T-helper 1 cell (primary cell): ENCODE data around the gene FARP2.
"Not testable (repeated sequence)": the region's sequence is repeated elsewhere in the genome, so short reads cannot be mapped to it uniquely, and the experiment has no call there.

Experiments used
- DNase-seq, 5 donors: peaks; one replicate each; pipeline ENCODE4 v3.0.0-alpha.2; 2012 to 2020

The FARP2 gene

DNA sequence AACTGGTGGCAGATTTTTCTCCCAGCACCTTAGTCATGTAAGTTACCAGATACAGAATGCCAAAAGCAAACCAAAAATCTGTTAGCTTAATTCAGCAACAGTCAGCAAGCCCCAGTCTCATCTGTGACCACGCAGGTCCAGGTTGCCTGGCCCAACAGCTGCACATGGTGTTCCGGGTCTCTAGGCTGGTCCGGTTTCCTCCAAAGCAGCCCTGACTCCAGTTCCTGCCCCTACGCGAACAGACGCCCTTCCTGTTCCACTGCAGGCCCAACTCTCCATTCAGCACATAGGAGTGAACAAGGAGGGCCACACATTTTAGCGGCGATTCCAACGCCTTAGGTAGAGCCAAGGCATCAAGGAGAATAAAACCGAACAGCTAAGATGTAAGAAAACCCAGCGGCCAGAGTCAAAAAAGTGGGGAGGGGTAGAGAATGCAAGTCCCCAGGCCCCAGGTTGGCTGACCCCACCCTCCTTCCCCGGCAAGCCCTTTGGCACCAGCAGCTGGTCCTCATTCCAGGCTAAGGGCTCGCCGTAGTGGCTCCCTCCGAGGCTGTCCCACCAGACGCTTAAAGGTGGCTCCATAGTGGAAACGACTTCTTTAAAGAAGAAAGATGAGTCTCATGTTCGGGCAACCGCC lies 150.8 kb downstream of the FARP2 start:
- no peak for DNase-seq

DNA sequence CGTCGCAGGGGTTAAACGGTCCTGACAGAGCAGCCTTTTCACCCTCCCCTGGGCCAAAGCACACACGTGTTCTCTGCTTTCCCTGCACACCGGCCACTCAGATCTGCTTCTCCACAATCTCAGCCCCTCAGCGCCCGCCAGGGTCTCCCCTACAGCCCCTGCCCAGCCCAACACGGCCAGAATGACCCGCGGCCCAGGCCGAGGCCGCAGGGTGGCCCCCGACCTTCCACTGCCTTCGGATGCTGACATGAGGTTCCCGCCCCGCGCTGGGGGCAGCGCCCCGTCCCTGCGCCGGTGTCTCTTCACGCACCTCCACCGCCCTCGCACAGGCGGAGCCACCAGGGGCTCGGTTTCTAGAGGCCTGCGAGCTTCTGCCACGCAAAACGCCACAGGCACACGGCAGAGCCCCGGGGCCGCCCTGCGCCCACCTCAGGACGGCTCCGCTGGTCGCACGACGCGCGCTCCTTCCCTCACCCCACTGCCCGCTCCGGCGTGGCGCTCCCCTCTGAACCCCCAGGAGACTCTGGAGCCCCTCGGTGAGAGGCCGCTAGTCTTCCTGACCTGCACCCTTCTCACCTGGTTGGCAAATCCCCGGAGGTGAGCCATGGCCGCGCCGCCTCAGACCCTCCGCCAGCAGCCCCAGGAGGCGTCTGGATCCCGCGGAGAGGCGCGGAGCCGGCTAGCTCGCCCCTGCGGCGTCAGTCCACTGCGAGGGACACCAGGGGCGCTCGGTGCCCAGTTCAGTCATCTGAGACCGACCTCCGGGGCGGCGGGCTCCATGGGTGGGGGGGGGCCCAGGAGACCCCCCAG lies 151.6 kb downstream of the FARP2 start:
- peak in 2 of 5 donors; percentile 9 to 28 for DNase-seq

DNA sequence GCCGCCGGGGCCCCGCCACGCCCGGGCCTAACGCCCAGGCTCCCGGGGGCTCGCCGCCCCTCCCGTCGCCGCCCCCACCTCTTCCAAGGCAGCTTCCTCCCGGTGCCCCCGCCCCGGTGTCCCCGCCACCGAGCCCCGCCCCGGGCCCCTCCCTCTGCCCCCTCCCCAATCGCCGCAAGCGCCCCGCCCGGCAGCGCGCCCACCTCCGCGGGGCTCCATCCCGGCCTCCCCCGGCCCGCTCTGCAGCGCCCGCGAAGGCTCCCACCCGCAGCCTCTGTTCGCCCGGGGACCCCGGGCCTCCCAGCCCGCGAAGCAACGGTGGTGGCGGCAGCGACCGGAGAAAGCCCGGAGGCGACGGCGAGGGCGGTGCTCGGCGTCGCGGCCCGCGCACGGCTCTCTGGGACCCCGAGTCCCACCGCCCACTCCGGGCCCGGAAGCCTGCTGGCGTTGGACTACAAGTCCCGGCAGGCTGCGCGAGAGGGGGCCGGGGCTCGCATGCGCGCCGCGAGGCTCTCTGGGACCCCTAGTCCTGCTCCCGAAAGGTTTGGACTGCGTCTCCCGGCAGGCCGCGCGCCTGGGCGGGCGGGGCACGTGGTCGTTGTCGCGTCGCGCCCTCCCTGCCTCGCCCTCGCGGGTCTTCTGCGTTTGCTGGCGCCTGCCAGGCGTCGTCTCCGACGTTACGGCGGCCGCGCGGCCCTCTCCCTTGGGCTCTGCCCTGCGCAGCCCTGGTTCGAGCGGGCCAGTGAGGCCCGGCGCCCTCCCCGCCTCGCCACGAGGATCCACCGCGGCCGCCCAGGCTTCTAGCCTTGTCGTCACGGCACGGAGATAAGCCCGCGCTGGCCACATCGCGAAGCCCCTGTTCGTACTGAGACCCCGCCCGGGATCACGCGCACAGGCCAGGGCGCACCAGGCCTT lies 152.4 kb downstream of the FARP2 start, which contains the start of gene STK25:
TSS of gene STK25 (minus strand) at position 345 of the 915 bp plus-strand sequence. CDS start 549 bp downstream, outside the sequence.
- peak; percentile 91 to 98 (median 93) for DNase-seq

DNA sequence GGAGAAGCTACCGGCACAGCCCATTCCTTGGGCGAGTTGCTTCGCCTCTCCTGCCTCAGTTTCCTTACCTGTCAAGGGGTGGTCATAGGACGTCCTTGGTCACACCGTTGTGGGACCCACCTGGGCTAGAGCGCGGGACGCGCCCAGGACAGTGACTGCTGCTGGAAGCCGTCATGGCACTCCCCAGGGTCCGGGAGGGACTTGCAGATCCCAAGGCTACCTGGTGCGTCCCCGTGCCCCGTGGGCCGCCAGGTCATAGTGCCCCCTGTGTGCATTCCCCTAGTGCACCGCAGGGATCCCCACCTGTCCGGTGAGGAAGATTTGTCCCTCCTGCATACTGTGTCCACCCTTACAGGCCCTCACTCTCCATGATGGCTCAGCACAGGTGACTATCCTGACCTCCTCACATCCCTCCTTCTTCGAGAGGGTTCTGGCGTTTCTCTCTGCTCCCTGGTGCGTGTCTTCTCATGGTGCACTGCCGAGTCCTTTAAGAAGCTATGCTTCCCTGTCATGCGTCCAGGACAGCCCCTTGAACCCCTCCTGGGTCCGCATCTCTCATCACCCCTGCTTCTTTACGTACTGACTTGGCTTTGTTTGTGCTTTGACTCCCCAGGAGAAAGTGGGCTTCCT lies 153.2 kb downstream of the FARP2 start:
- DNase-seq: no peak

DNA sequence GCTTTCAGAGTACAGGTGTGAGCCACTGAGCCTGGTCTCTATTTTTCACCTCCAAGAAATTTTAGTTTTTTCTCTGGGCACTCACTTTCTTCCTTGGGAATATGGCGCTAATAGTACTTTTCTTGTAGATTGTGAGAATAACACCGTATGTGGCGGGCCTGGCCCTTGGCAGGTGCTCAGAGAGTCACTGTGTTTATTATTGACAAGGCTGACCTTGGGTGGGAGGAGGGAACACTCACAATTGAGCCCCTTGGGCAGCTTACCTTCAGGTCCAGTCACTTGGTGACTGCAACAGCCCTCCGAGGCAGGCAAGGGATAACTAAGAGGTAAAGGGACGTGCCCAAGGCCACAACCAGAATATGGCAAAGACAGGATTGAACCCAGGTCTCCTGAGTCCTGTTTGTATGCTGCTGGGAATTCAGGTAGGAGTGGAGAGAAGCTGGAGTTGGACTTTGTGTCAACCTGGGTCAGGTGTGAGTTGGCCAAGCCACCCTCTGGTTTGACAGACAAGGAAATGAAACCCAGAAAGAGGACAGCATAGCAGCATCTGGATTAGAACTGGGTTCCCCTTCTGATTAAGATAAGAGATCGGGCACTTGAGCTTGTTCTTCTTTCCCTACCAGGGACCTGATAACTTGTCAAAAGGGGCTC lies 155.1 kb downstream of the FARP2 start:
- DNase-seq: no peak

DNA sequence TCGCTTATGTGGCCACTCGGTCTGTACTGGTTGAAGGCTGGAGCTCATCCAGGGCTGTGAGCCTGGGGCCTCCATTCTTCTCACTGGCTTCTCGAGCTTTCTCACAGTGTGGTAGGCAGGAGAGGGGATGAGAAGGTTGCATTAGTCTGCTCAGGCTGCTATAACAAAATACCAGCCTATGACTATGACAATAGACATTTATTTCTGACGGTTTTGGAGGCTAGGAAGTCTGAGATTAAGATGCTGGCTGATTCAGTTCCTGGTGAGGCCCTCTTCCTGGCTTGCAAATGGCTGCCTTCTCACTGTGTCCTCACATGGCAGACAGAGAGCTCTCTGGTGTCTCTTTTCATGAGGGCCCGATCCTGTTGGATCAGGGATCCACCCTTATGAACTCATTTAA lies 158.5 kb downstream of the FARP2 start:
- DNase-seq: no peak

DNA sequence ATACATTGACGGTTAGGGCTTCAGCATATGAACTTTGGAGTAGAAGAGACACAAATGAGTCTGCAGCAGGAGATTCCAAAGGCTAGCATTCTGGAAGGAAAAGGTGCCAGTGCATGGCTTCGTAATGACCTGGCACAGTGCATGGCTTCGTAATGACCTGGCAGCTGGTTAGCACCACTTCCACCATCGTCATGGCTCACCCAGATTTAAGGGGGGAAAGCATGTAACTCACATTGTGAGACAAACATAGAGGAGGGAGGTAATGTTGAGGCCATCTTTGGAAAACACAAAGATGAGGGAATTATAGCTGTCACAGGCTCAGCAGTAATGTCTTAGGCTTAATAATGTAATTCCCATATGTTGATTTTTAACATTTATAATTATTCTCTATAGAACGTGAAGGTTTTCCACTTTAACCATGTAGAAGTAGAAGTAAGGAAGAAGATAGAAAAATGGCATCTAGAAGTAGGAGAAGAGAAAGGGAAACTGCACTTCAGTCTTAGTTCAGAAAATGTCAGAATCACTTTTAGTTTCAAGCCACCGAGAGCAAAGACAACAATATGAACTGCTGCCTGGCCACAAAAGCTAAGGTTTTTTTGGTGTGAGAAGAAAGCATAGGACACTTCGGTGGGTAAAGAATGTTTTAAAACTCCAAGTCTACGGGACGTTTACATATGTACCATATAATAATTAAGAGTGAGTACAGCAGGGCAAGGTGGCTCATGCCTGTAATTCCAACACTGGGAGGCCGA lies 159.1 kb downstream of the FARP2 start:
- peak in 1 of 5 donors; percentile 24 for DNase-seq

DNA sequence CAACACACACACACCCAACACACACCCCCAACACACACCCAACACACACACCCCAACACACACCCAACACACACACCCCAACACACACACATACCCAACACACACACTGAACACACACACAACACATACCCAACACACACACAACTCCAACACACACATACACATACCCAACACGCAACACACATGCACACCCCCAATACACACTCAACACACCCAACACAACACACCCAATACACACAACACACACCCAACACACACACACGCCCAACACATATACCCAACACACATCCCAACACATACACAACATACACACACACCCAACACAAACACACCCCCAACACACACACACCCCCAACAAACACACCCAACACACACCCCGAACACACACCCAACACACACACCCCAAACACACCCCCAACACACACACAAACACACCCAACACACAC lies 160.5 kb downstream of the FARP2 start:
- no peak for DNase-seq

DNA sequence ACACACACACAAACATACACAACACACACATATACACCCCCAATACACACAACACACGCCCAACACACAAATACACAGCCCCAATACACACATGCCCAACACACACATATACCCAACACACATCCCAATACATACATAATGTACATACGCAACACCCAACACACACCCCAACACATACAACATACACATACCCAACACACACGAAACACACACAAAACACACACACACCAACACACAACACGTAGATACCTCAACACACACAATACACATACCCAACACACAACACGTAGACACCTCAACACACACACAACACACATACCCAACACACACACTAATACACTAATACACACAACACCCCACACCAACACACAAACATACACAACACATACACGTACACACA lies 161.2 kb downstream of the FARP2 start:
- DNase-seq: no peak

DNA sequence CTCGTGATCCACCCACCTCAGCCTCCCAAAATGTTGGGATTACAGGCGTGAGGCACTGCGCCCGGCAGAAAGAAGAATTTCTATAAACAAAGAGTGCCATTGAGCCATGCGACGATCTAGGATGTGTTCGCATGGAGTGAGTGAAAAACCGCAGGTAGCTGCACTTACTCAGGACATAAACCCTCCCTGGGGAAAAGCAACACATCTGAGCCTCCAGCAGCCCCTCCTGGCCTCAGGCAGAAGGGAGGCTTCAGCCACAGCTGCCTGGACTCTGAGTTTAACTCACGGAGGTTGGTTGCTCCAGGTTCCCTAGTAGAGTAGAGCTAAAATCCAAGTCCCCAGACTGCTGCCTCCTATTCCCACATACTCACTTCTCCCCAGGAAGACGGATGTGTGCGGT lies 163.6 kb downstream of the FARP2 start:
- no peak for DNase-seq

DNA sequence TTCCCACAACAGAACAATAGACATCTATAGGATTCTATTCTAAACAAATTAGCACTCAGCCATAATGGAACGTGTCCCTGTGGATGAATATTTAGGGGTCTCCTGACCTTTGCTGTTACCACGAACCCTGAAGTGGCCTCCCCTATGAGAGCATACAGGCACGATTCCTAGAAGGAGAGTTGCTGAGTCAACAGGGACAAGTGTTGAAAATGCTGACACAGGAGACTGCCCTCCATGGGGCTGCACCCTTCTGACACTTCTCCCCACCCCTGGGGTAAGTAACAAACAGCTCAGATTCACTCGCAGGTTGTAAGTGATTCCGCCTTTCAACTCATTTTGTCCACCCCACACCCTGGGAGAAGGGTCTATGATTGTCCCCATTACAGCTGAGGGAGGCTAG lies 166.4 kb downstream of the FARP2 start:
- no peak for DNase-seq

DNA sequence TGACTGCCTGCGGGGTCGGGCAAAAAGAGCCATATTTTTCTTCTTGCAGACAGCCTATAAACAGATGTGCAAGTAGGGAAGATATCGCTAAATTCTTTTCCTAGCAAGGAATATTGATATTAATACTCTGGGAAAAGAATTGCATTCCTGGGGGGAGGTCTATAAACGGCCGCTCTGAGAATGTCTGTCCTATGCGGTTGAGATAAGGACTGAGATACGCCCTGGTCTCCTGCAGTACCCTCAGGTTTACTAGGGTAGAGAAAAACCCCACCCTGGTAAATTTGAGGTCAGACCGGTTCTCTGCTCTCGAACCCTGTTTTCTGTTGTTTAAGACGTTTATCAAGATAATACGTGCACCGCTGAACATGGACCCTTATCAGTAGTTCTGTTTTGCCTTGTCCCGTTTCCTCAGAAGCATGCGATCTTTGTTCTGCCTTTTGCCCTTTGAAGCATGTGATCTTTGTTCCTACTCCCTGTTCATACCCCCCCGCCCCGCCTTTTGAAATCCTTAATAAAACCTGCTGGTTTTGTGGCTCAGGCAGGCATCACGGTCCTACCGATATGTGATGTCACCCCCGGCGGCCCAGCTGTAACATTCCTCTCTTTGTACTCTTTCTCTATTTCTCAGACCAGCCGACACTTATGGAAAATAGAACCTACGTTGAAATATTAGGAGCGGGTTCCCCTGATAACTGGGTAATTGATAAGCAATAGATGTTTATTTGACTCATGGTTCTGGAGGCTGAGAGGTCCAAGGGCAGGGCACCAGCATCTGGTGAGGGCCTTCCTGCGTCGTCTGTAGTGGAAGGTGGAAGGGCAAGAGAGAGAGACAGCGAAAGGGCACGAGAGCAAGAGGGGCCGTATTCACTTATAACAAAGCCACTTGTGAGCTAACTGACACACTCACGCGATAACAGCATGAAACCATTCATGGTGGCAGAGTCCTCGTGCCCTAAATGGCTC lies 170.0 kb downstream of the FARP2 start:
- DNase-seq: not testable (repeated sequence)

DNA sequence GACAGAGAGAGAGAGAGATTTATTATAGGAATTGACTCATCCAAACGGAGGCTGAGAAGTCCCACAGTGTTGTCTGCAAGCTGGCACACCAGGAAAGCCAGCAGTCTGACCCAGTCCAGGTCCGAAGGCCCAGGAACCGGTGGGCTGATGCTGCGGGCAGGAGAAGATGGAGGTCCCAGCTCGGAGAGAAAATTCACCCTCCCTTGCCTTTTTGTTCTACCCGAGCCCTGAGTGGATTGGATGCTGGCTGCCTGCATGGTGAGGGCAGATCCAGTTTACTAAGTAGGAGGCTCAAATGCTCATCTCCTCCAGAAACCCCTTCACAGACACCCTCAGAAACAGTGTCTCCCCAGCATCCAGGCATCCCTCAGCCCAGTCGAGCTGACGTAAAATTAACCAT lies 174.5 kb downstream of the FARP2 start:
- DNase-seq: no peak

DNA sequence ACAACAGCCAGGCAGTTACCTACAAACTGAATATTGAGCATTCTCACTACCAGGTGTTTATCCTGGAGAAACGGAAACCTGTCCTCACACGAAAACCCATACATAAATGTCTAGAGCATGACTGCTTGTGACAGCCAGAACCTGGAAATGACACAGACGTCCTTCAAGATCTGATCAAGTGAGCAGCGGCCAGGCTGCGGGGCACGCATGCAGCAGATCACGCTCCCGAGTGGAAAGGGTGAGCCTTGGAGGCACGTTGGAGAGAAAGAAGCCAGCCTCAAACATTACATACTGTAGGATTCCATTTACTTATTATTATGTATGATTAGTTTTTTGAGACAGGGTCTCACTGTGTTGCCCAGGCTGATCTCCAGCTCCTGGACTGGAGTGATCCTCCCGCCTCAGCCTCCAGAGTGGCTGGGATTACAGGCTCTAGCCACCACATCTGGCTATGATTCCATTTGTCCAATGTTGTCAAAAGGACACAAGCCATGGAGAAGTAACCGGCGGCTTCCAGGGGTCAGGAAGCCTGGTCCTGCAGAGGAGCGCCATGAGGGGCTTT lies 175.2 kb downstream of the FARP2 start:
- DNase-seq: no peak

DNA sequence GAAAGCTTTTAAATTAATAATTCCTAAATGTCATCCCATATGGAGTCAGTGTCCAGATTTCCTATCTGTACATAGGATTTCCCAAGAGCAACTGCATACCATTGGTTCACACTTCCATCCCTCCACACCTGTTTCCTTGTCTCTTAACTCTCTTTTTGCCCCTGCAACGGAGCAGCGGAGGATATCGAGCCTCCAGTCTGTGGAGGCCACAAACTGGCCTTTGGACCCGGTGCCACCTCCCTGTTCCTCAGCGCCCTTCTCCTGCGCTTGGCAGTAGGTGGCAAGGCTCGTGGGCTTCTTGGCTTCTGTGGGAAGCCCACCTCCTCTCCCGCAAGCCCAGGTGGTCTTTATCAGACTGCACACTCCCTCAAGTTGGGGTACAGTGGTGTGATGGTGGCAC lies 176.1 kb downstream of the FARP2 start:
- DNase-seq: no peak

DNA sequence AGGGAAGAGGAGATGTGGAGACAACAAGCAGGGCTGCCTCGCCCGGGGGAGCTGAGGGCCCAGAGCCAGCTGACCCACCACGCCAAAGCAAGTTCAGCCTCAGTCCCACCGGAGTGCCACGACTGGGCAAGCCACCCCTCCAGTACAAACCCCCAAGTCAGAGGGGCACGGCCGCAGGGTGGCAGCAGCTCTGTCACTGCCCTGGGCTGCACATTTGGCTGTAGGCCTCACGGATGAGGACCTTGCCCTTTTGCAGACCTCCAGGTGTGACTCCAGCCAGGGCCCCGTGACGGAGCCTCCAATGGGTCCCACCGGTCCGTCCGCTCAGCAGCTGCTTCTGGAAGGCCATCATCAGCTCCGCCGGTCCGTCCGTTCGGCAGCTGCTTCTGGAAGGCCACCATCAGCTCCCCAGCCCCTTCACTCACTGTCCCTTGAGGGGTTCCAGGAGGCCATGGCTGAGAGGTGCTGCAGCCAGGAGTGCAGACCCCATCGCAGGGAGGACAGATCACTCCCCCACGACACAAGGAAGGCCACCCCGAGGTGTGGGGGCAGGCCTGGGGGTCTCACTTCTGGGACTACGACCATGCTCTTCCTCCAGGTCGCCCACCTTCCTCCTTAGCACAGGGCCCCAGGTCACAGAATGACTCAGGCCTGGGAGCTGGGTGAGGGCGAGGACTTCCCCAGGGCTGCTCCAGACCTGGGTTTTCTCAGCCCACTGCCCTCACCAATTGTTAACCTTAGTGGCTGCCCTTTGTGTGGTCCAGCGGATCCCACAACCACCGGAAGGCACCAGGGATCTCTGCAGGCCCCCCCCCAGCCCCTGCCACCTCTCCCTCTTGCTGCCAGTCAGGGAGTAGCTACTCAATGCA lies 176.9 kb downstream of the FARP2 start:
- no peak for DNase-seq

DNA sequence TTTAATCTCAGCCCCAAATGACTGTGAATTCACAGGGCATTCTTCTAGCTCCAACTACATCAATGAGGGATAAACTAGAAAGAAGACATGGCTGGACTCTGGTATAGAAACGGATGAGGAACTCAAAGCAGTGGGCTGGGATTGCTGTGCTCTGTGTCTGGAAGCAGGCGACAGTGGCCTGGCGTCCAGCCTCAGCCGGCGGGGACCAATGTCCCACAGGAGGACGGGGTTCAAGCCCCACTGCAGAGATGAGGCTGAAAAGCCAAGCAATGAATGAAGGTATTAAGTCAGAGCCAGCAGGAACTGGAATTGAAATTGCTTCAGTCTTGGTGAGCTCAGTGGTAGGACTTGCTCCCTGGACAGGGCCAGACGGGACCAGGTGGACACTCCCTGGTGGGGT lies 178.2 kb downstream of the FARP2 start:
- DNase-seq: no peak

DNA sequence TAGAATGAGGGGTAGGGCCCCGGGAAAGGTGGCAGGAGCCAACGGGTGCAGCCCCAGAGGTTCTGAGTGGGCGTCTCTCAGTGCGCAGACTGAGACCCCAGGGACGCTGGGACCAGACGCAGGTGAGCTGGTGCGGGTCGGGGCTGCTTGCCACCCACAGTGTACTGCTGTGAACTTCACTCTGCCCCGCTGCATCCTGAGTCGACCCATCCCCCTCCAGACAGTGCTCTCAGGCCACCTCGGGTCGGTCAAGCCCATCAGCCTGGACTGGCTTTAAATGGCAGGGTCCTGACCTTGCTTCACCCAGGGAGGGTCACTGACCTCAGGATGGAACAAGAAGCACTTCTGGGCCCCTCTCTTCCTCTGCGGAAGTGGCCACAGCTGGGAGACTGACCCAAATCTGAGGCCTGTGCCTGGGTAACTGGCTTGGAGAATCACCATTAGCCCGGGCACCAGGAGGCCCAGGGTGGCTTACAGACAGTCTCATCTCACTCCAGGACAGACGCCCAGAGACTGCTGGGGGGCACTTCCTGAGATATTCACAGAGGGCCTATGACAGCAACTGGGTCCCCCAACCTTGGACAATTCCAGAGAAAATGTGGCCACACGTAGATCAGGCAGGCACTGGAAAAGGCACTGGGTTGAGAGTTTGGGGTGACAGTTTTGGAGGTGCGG lies 178.8 kb downstream of the FARP2 start:
- no peak for DNase-seq
